Measurements from ENCODE around the gene ZNF23.
"Not testable (repeated sequence)": the region's sequence is repeated elsewhere in the genome, so short reads cannot be mapped to it uniquely, and the experiment has no call there.

Gene ZNF23

GRCh38 chr16:71461686-71462648 is at the start of gene ZNF23:
Gene ZNF23 (minus strand): TSS chr16:71462247. CDS start chr16:71456796, 5,451 bp downstream.
- DNase-seq: peak; percentile 28

- no peak for DNase-seq
These were observed 45.0 kb upstream of the ZNF23 start for GRCh38 chr16:71507061-71507460.

- DNase-seq: no peak
These were observed 42.9 kb upstream of the ZNF23 start for GRCh38 chr16:71504901-71505300.

- not testable (repeated sequence) for DNase-seq
These were observed 42.0 kb upstream of the ZNF23 start for GRCh38 chr16:71504051-71504450.

- DNase-seq: no peak
These were observed 39.5 kb upstream of the ZNF23 start for GRCh38 chr16:71501547-71501946.

- DNase-seq: no peak
These were observed 38.9 kb upstream of the ZNF23 start for GRCh38 chr16:71500964-71501363.

GRCh38 chr16:71499775-71500364 is 37.8 kb upstream of the ZNF23 start:
- DNase-seq: no peak

GRCh38 chr16:71498031-71498430 is 36.0 kb upstream of the ZNF23 start:
- DNase-seq: no peak

- no peak for DNase-seq
These were observed 31.2 kb upstream of the ZNF23 start for GRCh38 chr16:71493213-71493612.

- DNase-seq: no peak
These were observed 30.7 kb upstream of the ZNF23 start for GRCh38 chr16:71492786-71493185.

GRCh38 chr16:71491054-71491453 is 29.0 kb upstream of the ZNF23 start:
- no peak for DNase-seq

GRCh38 chr16:71490361-71490760 is 28.3 kb upstream of the ZNF23 start:
- no peak for DNase-seq

GRCh38 chr16:71489122-71489521 is 27.1 kb upstream of the ZNF23 start, which contains the start of gene ZNF19:
Gene ZNF19 (minus strand): TSS chr16:71489324. CDS start chr16:71482114, 7,210 bp downstream.
- DNase-seq: no peak

- peak; percentile 77 for DNase-seq
These were observed 22.2 kb upstream of the ZNF23 start for GRCh38 chr16:71484006-71484893.

GRCh38 chr16:71482569-71482968 is 20.5 kb upstream of the ZNF23 start:
- DNase-seq: no peak

GRCh38 chr16:71480956-71481355 is 18.9 kb upstream of the ZNF23 start:
- DNase-seq: no peak

GRCh38 chr16:71479420-71479819 is 17.4 kb upstream of the ZNF23 start:
- no peak for DNase-seq

- DNase-seq: no peak
These were observed 14.5 kb upstream of the ZNF23 start for GRCh38 chr16:71476457-71477124.

GRCh38 chr16:71474864-71475263 is 12.8 kb upstream of the ZNF23 start:
- DNase-seq: no peak

GRCh38 chr16:71473891-71474290 is 11.8 kb upstream of the ZNF23 start:
- DNase-seq: no peak

- DNase-seq: no peak
These were observed 10.9 kb upstream of the ZNF23 start for GRCh38 chr16:71472931-71473330.

- DNase-seq: no peak
These were observed 10.0 kb upstream of the ZNF23 start for GRCh38 chr16:71472051-71472450.

Data from DMS79 (cell line).